ENCODE data around the gene DSCAML1.

The DSCAML1 gene

GRCh38 chr11:117471776-117472175 is 325.2 kb downstream of the DSCAML1 start:
- no peak for TF ChIP-seq CTCF (IDR thresholded peaks at IDR 0.05; ENCODE audit: extremely low read depth, insufficient read depth, missing control alignments)
- no peak for DNase-seq (ENCODE audit: low spot score)
- in situ Hi-C loops (cut with MboI; ENCODE audit: low pct_unique_long_range_greater_than_20kb, low sequenced_read_pairs, unreplicated experiment): no loop called here

GRCh38 chr11:117470576-117470975 is 326.4 kb downstream of the DSCAML1 start:
- in situ Hi-C loops (cut with MboI; ENCODE audit: low pct_unique_long_range_greater_than_20kb, low sequenced_read_pairs, unreplicated experiment): no loop called here
- TF ChIP-seq CTCF (IDR thresholded peaks at IDR 0.05; ENCODE audit: extremely low read depth, insufficient read depth, missing control alignments): no peak
- DNase-seq (ENCODE audit: low spot score): no peak

- no peak for TF ChIP-seq CTCF (IDR thresholded peaks at IDR 0.05; ENCODE audit: extremely low read depth, insufficient read depth, missing control alignments)
- in situ Hi-C loops (cut with MboI; ENCODE audit: low pct_unique_long_range_greater_than_20kb, low sequenced_read_pairs, unreplicated experiment): no loop called here
- no peak for DNase-seq (ENCODE audit: low spot score)
Measured at GRCh38 chr11:117468888-117469287, 328.1 kb downstream of the DSCAML1 start.

GRCh38 chr11:117467770-117468169 is 329.2 kb downstream of the DSCAML1 start:
- in situ Hi-C loops (cut with MboI; ENCODE audit: low pct_unique_long_range_greater_than_20kb, low sequenced_read_pairs, unreplicated experiment): no loop called here
- DNase-seq (ENCODE audit: low spot score): no peak
- no peak for TF ChIP-seq CTCF (IDR thresholded peaks at IDR 0.05; ENCODE audit: extremely low read depth, insufficient read depth, missing control alignments)

- no peak for DNase-seq (ENCODE audit: low spot score)
- in situ Hi-C loops (cut with MboI; ENCODE audit: low pct_unique_long_range_greater_than_20kb, low sequenced_read_pairs, unreplicated experiment): no loop called here
- TF ChIP-seq CTCF (IDR thresholded peaks at IDR 0.05; ENCODE audit: extremely low read depth, insufficient read depth, missing control alignments): no peak
Measured at GRCh38 chr11:117466966-117467365, 330.1 kb downstream of the DSCAML1 start.

DNA sequence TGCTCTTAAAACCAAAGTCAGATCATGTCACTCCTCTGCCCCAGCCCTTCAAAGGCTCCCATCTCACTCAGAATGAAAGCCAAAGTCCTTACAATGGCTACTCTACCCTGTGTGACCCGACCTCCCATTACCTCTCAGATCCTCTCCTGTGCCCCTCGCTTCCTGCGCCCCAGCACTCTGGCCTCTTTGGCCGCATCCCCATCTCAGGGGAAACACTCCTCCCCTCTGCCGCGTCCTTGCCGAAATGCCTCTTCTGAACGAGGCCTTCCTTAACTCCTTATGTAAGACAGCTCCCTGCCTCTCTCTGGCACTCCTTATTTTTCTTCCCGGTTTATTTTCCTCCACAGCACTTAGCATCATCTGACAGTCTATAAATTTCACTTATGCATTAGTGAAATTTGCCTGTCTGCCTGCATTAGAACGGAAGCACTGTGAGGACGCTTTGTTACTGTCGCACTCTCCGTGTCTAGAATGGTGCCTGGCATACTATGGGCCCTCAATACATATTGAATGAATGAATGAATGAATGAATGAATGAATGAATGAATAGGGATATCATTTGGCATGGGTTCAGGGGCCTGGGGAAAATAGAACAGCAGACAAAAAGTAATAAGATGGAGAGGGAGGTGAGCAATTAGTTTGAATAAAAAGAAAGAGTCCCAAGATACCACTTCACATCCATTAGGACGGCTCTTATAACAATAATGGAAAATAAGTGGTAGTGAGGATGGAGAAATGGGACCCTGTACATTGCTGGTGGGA is 331.6 kb downstream of the DSCAML1 start:
- in situ Hi-C loops (cut with MboI; ENCODE audit: low pct_unique_long_range_greater_than_20kb, low sequenced_read_pairs, unreplicated experiment): no loop called here
- no peak for TF ChIP-seq CTCF (IDR thresholded peaks at IDR 0.05; ENCODE audit: extremely low read depth, insufficient read depth, missing control alignments)
- no peak for DNase-seq (ENCODE audit: low spot score)
